LoVo (cell line): ENCODE results near the gene OSBP2.

ENCODE experiments used
- DNase-seq: peaks from one replicate; pipeline ENCODE4 v3.0.0-alpha.2; 2016; ENCODE audit warnings: low spot score

OSBP2 gene

GRCh38 chr22:30869667-30870395, 175.2 kb downstream of the OSBP2 start:
- no peak for DNase-seq

DNA sequence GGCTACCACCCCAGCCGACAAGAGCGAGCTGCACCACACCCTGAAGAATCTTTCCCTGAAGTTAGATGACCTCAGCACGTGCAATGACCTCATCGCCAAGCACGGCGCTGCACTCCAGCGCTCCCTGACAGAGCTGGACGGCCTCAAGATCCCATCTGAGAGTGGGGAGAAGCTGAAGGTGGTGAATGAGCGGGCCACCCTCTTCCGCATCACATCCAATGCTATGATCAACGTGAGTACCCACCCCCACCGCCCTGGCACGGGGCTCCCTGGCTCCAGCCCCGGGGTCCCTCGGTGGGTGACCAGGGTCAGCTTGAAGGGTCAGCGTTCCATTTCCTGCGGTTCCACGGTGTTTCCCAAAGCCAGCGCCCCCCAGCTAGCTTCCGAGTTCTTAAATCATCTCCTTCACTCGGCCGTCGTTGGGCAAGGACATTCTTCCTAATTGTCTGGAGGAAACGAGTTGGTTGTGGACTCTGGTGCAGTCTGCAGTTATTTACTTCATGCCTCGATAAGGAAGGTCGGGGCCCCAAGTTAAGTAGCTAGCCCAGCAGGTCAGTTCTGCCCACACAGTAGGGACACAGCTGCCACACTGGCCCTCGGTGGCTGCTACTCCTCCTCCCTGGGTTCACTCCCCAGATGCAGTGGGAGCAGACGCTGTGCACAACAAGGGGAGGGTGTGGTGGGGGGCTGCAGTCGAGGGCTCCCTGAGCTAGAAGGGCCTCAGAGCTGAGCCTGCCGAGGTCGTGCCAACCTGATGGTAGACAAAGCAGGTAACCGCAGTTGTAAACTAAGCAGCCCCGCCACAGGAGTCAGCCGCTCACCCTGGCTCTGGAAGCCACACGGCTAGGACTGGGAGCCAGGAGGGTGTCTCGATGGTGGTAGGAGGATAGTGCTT, 176.0 kb downstream of the OSBP2 start:
- DNase-seq, result no peak

DNA sequence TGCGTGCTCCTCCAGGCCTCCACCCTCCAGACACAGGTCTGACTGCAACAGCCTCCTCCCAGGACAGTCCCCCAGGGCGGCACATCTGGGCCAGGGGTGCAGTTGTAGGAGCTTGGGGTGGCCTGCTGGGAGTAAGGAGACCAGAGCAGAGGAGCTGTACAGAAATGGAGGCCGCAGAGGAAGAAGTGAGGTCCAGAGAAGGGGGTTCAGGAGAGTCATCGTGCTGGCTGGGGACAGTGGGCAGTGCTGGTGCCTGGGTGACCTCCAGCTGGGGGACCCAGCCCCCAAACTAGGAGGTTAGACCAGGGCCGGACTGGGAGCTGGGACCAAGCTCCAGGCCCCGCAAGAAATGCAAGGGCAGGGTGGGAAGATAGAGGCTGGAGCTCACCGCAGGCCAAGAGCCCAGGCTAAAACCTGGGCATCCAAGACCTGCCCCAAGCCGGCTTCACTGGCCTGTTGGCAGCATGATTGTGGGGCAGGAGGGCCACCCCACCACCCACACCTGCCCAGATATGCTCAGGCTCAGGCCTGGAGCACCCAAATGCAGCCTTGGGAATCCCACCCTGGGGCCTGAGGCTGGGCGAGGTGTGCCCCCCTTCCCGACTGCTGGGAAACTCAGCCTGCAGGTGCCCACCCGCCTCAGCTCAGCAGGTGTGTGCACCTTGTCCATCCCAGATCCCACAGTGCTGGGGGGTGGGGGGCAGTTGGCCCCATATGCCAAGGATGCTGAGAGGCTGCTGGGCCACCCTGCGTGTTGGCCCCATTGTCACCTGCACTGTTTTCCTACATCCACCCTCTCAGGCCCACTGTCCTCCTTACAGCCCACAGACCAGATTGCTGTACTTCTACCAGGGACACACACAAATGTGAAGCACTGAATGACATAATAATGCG, 177.0 kb downstream of the OSBP2 start:
- no peak for DNase-seq

GRCh38 chr22:30872285-30873041, 177.8 kb downstream of the OSBP2 start:
- DNase-seq, result no peak

- DNase-seq, result no peak
Measured at GRCh38 chr22:30873086-30873650, 178.5 kb downstream of the OSBP2 start.

DNA sequence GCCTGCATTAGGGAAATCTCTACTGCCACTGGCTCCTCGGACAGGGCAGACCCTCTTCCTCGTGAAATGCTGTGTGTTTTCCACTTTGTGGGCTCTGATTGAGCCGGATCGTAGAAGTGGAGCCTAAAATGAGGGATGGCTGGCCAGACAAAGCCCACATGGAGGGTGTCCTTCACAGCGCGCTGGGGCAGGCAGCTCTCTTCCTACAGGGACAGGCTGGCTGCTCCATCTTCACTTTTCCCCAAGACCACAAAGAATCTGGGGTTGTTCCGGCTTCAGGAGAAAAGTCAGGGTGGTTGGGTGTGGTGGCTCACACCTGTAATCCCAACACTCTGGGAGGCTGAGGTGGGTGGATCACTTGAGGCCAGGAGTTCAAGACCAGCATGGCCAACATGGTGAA, 179.0 kb downstream of the OSBP2 start:
- no peak for DNase-seq

- no peak for DNase-seq
Measured at GRCh38 chr22:30874431-30875370, 180.0 kb downstream of the OSBP2 start.

DNA sequence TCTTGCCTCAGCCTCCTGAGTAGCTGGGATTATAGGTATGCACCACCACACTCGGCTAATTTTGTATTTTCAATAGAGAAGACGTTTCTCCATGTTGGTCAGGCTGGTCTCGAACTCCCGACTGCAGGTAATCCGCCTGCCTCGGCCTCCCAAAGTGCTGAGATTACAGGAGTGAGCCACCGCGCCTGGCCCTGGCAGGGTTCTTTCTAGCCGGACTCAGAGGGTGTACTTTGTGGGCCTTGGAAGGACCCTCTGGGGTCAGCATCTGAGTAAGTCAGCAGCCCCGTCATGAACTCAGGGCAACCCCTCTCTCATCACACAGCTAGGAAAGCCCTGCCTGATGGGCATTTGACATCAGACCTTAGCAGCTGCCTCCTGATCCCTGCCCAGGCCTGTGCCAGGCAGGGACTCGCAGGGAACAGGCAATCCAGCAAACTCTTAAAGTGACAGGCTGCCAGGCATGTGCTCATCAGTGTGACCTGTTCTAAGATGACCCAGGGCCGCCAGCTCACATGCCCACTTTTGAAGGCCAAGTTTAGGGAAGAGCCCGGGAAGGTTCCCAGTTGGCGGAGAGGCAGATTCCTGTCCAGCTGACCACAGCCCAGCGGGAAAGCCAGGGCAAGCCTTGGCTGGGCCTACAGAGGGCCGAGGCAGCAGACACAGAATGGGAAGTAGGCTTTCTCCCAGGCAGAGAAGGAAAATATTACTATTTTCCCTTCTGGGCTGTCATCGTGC, 181.0 kb downstream of the OSBP2 start:
- no peak for DNase-seq

DNA sequence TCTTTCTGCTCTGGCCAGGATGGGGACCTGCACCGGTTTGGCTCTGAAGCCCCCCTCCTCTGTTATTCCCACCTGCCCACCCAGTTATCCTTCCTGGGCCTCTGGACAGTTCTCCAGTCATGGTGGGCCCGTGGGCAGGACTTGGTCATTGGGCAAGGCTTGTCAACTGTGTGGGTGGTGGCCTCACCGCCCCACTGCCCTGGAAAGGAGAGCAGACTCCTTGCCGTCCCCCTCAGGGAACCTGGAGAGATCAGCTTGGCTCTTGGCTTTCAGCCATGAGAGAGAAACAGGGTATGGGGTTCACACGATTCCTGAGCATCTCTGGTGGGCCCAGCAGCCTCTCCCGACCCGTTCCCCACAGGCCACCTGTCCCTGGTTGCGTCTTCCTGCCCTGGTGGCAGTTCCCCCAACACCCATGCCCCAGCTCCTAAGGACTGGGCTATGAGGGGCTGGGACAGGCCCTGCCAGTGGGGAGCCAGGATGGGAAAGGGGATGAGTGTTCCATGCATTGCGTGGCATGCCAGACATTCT, 181.6 kb downstream of the OSBP2 start:
- no peak for DNase-seq

DNA sequence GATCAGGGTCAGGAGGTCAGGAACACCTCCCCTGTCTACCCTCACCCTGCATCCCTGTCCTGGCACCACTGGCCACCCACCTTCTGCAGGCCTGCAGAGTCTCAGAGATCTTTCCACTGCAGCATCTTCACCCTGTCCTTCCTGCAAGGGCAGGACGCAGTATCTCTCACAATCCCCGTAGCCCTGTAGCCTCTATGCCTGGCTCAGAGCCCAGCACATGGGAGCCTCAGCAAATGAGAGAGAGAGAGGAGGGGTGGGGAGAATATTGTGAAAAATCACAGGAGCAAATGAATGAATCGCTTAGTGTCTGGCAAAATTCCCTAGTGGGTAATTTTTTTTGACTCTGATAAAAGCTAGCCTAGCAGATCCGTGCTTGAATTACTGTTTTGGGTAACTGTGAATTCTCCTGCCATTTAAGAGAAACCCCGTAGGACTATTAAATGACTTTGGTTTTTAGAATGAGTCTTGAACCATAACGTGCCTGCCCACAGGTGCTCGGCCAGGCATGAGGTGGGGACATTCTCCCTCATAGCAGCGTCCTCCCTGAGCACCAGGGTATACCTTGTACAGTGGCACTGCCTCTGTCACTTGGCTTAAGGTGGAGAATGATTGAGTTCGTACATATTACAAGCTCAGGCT, 182.4 kb downstream of the OSBP2 start:
- no peak for DNase-seq

GRCh38 chr22:30877662-30878515, 183.2 kb downstream of the OSBP2 start:
- no peak for DNase-seq

- DNase-seq, result no peak
Measured at GRCh38 chr22:30878516-30879414, 184.1 kb downstream of the OSBP2 start.

GRCh38 chr22:30879415-30879797, 184.7 kb downstream of the OSBP2 start:
- DNase-seq, result no peak

GRCh38 chr22:30880181-30880601, 185.5 kb downstream of the OSBP2 start:
- no peak for DNase-seq

- DNase-seq, result no peak
Measured at GRCh38 chr22:30880847-30881246, 186.2 kb downstream of the OSBP2 start.

DNA sequence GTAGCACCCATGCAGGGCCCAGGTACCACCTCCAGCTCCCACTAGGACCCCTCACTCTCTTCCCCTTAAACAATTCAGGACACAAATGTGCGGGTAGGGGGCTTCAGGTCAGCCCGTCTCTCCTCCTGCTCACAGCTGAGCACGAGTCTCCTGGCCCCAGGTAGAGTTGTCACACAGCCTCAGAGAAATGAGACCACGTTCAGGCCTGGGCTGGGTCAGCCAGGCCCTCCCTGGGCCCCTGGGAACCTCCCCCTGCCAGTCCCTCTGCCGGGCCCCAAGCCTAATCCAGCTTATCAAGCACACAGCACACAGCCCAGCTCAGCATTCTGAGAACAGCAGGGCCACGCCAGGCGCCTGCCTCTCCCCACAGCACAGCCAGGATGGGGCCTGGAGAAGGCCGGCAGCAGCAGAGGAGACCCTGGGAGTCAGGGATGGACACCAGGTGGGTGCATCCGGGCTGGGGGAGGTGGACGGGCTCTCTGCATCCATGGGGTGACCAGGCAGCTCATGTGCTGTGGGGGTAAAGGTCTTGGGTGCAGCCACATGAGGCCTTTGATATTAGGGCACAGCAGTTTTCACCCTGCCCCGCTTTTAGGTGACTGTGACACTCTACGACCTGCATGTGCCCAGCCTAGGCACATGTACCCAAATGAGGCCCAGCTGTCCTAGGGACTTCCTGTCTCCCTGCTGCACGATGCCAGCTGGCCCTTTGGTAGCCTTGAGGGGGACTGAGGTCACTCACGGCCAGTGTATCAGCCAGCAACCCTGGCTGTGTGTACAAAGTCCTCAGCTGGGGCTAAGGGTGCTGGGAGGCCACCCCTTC, 186.9 kb downstream of the OSBP2 start:
- DNase-seq, result no peak
